ENCODE data around the gene PKIB. TPM values are rescaled to one million over a fixed set of nuclear protein-coding genes. Genes with fewer than 3 reads are reported as not detected.
A peak's percentile ranks its signal among the peaks of the same experiment; 100 is the strongest.

The PKIB gene, protein sequence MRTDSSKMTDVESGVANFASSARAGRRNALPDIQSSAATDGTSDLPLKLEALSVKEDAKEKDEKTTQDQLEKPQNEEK
- total RNA-seq (2012; rRNA removed): 0.25 and 0.66 TPM in 2 replicates

DNA sequence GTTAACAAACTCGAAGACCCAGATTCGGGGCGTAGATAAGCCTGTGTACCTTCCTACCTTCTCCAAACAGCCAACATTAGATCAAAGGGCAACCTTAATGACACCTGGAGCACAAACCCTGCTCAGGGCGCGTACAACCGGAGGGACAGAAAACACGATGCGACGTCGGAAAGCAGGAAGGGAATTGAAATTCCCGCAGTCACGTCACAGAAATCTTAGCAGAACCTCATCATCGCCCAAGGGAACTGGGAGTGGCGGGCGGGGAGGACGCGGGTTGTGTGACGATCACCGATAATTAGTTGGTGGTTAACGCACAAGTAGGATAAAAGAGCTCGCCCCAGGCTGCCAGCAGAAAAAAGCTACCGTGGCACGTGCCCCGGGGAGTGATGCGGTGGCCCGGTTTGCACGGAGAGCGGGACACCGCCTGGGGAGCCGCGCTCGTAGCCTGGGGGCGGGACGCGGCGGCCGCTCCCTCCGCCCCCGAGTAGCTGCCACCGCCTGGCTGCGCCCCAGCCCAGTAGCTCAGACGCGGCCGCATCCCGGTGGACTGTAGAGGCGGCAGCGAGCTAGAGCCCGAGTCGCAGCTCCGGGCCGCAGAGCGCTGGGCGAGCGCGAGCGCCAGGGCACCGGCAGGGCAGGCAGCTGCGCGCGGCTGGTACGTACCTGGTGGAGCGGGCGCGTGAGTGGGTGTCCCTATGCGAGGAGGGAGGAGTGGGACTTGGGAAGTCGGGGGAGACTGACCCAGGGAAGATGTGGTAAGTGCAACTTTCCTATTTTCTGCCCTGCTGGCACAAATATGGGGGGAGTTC is at the start of gene PKIB:
Gene PKIB (plus strand): TSS at position 525 of the 809 bp plus-strand sequence. CDS start 107,390 bp downstream, outside the sequence.
- Histone ChIP-seq H3K36me3 (ENCODE audit: insufficient read depth, low read length) (no peaks in the 10 kb centered on the region), H3K4me1 (ENCODE audit: control insufficient read depth, insufficient read depth, low read length) (peaks cover 14% of the 10 kb centered on the region), H3K4me3 (ENCODE audit: low read length) (peak within 1 kb of the TSS; percentile 81), H3K4me2 (ENCODE audit: low read length) (peak within 1 kb of the TSS; percentile 100), H3K27me3 (ENCODE audit: control insufficient read depth, insufficient read depth, low read length) (peaks cover 8% of the 10 kb centered on the region), H3K9me3 (replicated peaks; ENCODE audit: low read length) (no peaks in the 10 kb centered on the region), H3K9ac (ENCODE audit: low read depth, low read length) (peak within 1 kb of the TSS; percentile 68)

- Histone ChIP-seq H3K9ac (ENCODE audit: low read depth, low read length) (no peak overlapping the region), H3K27me3 (ENCODE audit: control insufficient read depth, insufficient read depth, low read length) (no peaks in the 10 kb centered on the region), H3K9me3 (replicated peaks; ENCODE audit: low read length) (no peaks in the 10 kb centered on the region), H3K36me3 (ENCODE audit: insufficient read depth, low read length) (no peaks in the 10 kb centered on the region), H3K4me3 (ENCODE audit: low read length) (no peak overlapping the region), H3K4me2 (ENCODE audit: low read length) (no peak overlapping the region), H3K4me1 (ENCODE audit: control insufficient read depth, insufficient read depth, low read length) (no peaks in the 10 kb centered on the region)
These were observed 46.7 kb upstream of the PKIB start for GRCh38 chr6:122563364-122564052.

DNA sequence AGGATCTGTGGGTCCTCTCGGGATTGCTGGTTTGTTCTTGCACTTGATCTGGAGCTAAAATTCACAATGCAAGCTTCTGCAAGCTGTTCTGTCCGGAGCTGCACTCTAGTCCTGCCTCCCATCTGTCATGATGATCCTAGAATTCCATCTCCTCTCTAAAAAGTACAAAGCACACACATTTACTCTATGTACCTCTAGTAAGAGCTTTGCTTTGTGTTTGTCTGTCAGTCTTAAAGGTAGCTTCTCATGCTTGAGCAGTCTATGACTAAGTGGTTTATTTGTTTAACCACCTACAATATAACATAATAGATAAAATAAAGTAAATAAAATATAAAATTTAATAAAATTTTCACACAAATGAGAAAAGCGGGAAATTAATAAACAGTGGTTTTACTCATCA is 46.0 kb upstream of the PKIB start:
- Histone ChIP-seq H3K4me1 (ENCODE audit: control insufficient read depth, insufficient read depth, low read length) (no peaks in the 10 kb centered on the region), H3K4me2 (ENCODE audit: low read length) (no peak overlapping the region), H3K4me3 (ENCODE audit: low read length) (no peak overlapping the region), H3K36me3 (ENCODE audit: insufficient read depth, low read length) (no peaks in the 10 kb centered on the region), H3K27me3 (ENCODE audit: control insufficient read depth, insufficient read depth, low read length) (no peaks in the 10 kb centered on the region), H3K9me3 (replicated peaks; ENCODE audit: low read length) (no peaks in the 10 kb centered on the region), H3K9ac (ENCODE audit: low read depth, low read length) (no peak overlapping the region)

DNA sequence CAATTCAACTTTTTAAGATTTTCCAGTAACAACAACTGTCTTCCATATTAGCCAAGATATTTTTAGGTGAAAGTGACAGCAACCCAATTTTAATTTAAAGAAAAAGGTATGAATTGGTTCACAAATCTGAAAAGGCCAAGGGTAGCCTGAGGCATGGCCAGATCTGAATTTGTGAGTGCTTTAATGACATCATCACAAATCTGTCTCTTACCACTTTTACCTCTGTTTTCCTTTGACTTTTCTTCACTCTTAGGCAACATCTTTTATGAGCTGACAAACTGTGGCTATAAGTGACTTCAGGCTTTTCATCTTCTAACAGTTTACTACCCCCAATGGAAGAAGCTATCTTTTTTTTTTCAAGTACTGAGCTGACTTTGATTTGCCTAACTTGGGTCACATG is 44.5 kb upstream of the PKIB start:
- H3K36me3 ChIP-seq (ENCODE audit: insufficient read depth, low read length): no peaks in the 10 kb centered on the region
- no peaks in the 10 kb centered on the region for H3K27me3 ChIP-seq (ENCODE audit: control insufficient read depth, insufficient read depth, low read length)
- no peak overlapping the region for H3K9ac ChIP-seq (ENCODE audit: low read depth, low read length)
- H3K9me3 ChIP-seq (replicated peaks; ENCODE audit: low read length): no peaks in the 10 kb centered on the region
- no peaks in the 10 kb centered on the region for H3K4me1 ChIP-seq (ENCODE audit: control insufficient read depth, insufficient read depth, low read length)
- H3K4me3 ChIP-seq (ENCODE audit: low read length): no peak overlapping the region
- H3K4me2 ChIP-seq (ENCODE audit: low read length): no peak overlapping the region

DNA sequence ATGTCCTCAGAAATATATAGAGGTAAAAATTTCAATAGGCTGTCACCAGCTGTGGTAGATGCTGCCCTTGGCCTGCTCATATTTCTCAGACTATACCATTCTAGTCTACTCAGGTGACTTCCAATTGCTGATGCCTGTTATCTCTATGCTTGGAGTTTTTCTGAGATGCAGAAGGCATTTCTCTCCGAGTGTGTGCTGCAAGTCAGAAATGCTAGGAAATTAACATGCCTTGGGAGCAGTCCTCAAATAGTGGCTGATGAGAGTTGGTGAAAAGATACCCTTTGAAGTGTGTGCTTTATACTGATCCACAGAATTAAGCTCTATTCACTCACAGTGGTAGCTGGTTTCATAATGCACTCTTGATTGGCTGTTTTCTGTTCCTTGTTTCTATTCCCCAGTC is 43.2 kb upstream of the PKIB start:
- H3K9ac ChIP-seq (ENCODE audit: low read depth, low read length): no peak overlapping the region
- H3K36me3 ChIP-seq (ENCODE audit: insufficient read depth, low read length): no peaks in the 10 kb centered on the region
- no peaks in the 10 kb centered on the region for H3K27me3 ChIP-seq (ENCODE audit: control insufficient read depth, insufficient read depth, low read length)
- H3K4me1 ChIP-seq (ENCODE audit: control insufficient read depth, insufficient read depth, low read length): no peaks in the 10 kb centered on the region
- no peak overlapping the region for H3K4me3 ChIP-seq (ENCODE audit: low read length)
- no peak overlapping the region for H3K4me2 ChIP-seq (ENCODE audit: low read length)
- no peaks in the 10 kb centered on the region for H3K9me3 ChIP-seq (replicated peaks; ENCODE audit: low read length)

DNA sequence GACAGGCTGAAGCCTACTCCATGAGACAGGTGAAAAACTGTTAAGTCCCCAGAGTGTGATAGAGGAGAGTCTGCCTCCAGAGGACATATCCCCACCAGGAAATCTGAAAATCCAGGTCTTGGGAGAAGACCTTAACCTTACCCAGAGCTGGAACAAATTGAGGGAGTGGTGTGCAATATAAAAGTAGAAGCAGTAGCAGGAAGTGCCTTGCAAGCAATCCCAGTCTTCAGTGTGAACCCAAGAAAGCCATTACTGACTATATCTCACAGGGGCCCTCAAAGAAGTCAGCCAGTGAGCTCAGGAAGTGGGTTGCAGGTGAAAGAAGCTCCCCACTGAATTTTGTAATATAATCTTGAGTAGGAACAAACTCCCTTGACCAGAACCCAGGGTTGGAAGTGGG is 41.9 kb upstream of the PKIB start:
- no peaks in the 10 kb centered on the region for H3K4me1 ChIP-seq (ENCODE audit: control insufficient read depth, insufficient read depth, low read length)
- H3K9ac ChIP-seq (ENCODE audit: low read depth, low read length): no peak overlapping the region
- no peak overlapping the region for H3K4me2 ChIP-seq (ENCODE audit: low read length)
- H3K36me3 ChIP-seq (ENCODE audit: insufficient read depth, low read length): no peaks in the 10 kb centered on the region
- H3K9me3 ChIP-seq (replicated peaks; ENCODE audit: low read length): no peaks in the 10 kb centered on the region
- H3K4me3 ChIP-seq (ENCODE audit: low read length): no peak overlapping the region
- no peaks in the 10 kb centered on the region for H3K27me3 ChIP-seq (ENCODE audit: control insufficient read depth, insufficient read depth, low read length)

DNA sequence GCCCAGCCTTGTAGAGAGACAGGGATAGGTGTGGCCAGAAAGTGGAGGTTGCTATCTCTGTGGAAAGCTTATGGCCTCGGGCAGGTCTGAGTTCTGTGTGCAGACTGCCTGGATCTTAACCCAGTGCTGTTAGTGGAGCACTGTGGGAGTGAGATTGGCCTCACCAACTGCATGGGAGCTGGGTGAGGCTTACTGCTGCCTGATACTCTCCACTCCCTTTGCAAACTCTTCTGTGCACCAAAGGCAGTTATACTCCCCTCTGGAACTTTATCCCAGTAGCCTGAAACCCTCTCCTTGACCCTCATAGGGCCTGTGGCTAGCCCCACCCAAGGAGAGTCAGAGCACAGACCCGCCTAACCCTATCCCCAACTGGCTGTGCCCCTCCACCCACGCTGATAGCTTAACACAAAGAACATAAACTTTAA is 41.4 kb upstream of the PKIB start:
- no peak overlapping the region for H3K4me3 ChIP-seq (ENCODE audit: low read length)
- H3K36me3 ChIP-seq (ENCODE audit: insufficient read depth, low read length): no peaks in the 10 kb centered on the region
- no peak overlapping the region for H3K4me2 ChIP-seq (ENCODE audit: low read length)
- no peak overlapping the region for H3K9ac ChIP-seq (ENCODE audit: low read depth, low read length)
- H3K9me3 ChIP-seq (replicated peaks; ENCODE audit: low read length): no peaks in the 10 kb centered on the region
- H3K4me1 ChIP-seq (ENCODE audit: control insufficient read depth, insufficient read depth, low read length): no peaks in the 10 kb centered on the region
- no peaks in the 10 kb centered on the region for H3K27me3 ChIP-seq (ENCODE audit: control insufficient read depth, insufficient read depth, low read length)

GRCh38 chr6:122569230-122569771 is 40.9 kb upstream of the PKIB start:
- Histone ChIP-seq H3K9me3 (replicated peaks; ENCODE audit: low read length) (no peaks in the 10 kb centered on the region), H3K4me2 (ENCODE audit: low read length) (no peak overlapping the region), H3K4me3 (ENCODE audit: low read length) (no peak overlapping the region), H3K4me1 (ENCODE audit: control insufficient read depth, insufficient read depth, low read length) (no peaks in the 10 kb centered on the region), H3K9ac (ENCODE audit: low read depth, low read length) (no peak overlapping the region), H3K27me3 (ENCODE audit: control insufficient read depth, insufficient read depth, low read length) (no peaks in the 10 kb centered on the region), H3K36me3 (ENCODE audit: insufficient read depth, low read length) (no peaks in the 10 kb centered on the region)

DNA sequence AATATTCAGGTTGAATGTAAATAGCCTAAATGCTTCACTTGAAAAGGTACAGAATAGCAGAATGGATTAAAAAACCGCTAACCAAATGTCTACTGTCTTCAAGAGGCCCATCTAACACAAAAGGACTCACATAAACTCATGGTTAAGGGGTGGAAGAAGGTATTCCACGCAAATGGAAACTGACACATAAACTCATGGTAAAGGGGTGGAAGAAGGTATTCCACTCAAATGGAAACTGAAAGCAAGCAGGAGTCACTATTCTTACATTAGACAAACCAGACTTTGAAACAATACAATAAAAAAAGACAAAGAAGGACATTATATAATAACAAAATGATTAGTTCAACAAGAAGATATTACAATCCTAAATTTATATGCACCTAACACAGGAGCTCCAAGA is 38.3 kb upstream of the PKIB start:
- Histone ChIP-seq H3K4me2 (ENCODE audit: low read length) (no peak overlapping the region), H3K9ac (ENCODE audit: low read depth, low read length) (no peak overlapping the region), H3K4me1 (ENCODE audit: control insufficient read depth, insufficient read depth, low read length) (no peaks in the 10 kb centered on the region), H3K4me3 (ENCODE audit: low read length) (no peak overlapping the region), H3K36me3 (ENCODE audit: insufficient read depth, low read length) (no peaks in the 10 kb centered on the region), H3K9me3 (replicated peaks; ENCODE audit: low read length) (no peaks in the 10 kb centered on the region), H3K27me3 (ENCODE audit: control insufficient read depth, insufficient read depth, low read length) (no peaks in the 10 kb centered on the region)

- H3K4me1 ChIP-seq (ENCODE audit: control insufficient read depth, insufficient read depth, low read length): no peaks in the 10 kb centered on the region
- no peak overlapping the region for H3K9ac ChIP-seq (ENCODE audit: low read depth, low read length)
- no peaks in the 10 kb centered on the region for H3K36me3 ChIP-seq (ENCODE audit: insufficient read depth, low read length)
- no peaks in the 10 kb centered on the region for H3K27me3 ChIP-seq (ENCODE audit: control insufficient read depth, insufficient read depth, low read length)
- H3K4me2 ChIP-seq (ENCODE audit: low read length): no peak overlapping the region
- no peak overlapping the region for H3K4me3 ChIP-seq (ENCODE audit: low read length)
- no peaks in the 10 kb centered on the region for H3K9me3 ChIP-seq (replicated peaks; ENCODE audit: low read length)
These were observed 33.3 kb upstream of the PKIB start for GRCh38 chr6:122576888-122577287.

DNA sequence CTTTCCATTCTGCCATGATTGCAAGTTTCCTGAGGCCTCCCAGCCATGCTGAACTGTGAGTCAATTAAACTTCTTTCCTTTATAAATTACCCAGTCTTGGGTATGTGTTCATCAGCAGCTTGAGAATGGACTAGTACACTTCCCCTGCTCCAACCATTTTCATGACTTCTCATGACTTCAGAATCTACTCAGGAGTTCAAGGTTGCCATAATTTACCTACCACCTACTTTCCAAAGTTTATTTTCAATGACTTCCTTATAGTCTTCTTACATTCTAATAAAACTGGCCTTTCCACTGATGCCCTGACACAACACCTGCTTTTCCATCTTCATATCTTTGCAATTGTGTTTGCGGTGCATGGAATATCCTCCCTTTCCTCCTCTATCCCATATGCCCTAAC is 31.2 kb upstream of the PKIB start:
- H3K9ac ChIP-seq (ENCODE audit: low read depth, low read length): no peak overlapping the region
- H3K4me1 ChIP-seq (ENCODE audit: control insufficient read depth, insufficient read depth, low read length): no peaks in the 10 kb centered on the region
- no peaks in the 10 kb centered on the region for H3K9me3 ChIP-seq (replicated peaks; ENCODE audit: low read length)
- no peaks in the 10 kb centered on the region for H3K36me3 ChIP-seq (ENCODE audit: insufficient read depth, low read length)
- no peaks in the 10 kb centered on the region for H3K27me3 ChIP-seq (ENCODE audit: control insufficient read depth, insufficient read depth, low read length)
- no peak overlapping the region for H3K4me3 ChIP-seq (ENCODE audit: low read length)
- H3K4me2 ChIP-seq (ENCODE audit: low read length): no peak overlapping the region

All from skeletal muscle satellite cell (primary cell).